Glutamatergic neuron (in vitro differentiated cells): ENCODE results near the gene CDC14B. TPM values are rescaled to one million over a fixed set of nuclear protein-coding genes. Genes with fewer than 3 reads are reported as not detected.
"Not testable (repeated sequence)": the region's sequence is repeated elsewhere in the genome, so short reads cannot be mapped to it uniquely, and the experiment has no call there.

Source experiments
- DNase-seq: peaks from one replicate; pipeline ENCODE4 v3.0.0; 2022
- H3K27ac Mint-ChIP-seq: one replicate; pipeline ENCODE4 v1.8.0; 2020; ENCODE audit warnings: mild to moderate bottlenecking, mixed read lengths, inconsistent platforms; ENCODE audit not compliant: unreplicated experiment
- H3K27me3 Mint-ChIP-seq: one replicate; pipeline ENCODE4 v1.8.0; 2020; ENCODE audit warnings: mild to moderate bottlenecking, moderate library complexity, mixed read lengths, inconsistent platforms; ENCODE audit not compliant: unreplicated experiment
- H3K36me3 Mint-ChIP-seq: one replicate; pipeline ENCODE4 v1.8.0; 2020; ENCODE audit warnings: mild to moderate bottlenecking, mixed read lengths, inconsistent platforms; ENCODE audit not compliant: unreplicated experiment
- H3K4me1 Mint-ChIP-seq: one replicate; pipeline ENCODE4 v1.8.0; 2020; ENCODE audit warnings: mild to moderate bottlenecking, low read depth, mixed read lengths, inconsistent platforms; ENCODE audit not compliant: unreplicated experiment
- H3K4me3 Mint-ChIP-seq: one replicate; pipeline ENCODE4 v1.8.0; 2020; ENCODE audit warnings: mild to moderate bottlenecking, mixed read lengths, inconsistent platforms; ENCODE audit not compliant: unreplicated experiment
- H3K9me3 Mint-ChIP-seq: one replicate; pipeline ENCODE4 v1.8.0; 2020; ENCODE audit warnings: mild to moderate bottlenecking, moderate library complexity, mixed read lengths, inconsistent platforms; ENCODE audit not compliant: unreplicated experiment
- total RNA-seq: library from RNA; stranded (reverse); fragmentation: NEBNext Ultra II Directional; extraction: Animal tissue kit (Norgen Biotek cat#: 25700); gene quantifications from one replicate; pipeline ENCODE4 v1.2.1, GENCODE V29; 2021; ENCODE audit not compliant: unreplicated experiment
- TF ChIP-seq, protein P1 (sequence below): fragments of 200-600 bp; sonication (generic); IDR thresholded peaks from one replicate; pipeline ENCODE4 v1.5.0; 2021; ENCODE audit not compliant: partially characterized antibody, unreplicated experiment

The CDC14B gene
- total RNA-seq, 1 donor from 2014 or later, result 9.2 TPM

DNA sequence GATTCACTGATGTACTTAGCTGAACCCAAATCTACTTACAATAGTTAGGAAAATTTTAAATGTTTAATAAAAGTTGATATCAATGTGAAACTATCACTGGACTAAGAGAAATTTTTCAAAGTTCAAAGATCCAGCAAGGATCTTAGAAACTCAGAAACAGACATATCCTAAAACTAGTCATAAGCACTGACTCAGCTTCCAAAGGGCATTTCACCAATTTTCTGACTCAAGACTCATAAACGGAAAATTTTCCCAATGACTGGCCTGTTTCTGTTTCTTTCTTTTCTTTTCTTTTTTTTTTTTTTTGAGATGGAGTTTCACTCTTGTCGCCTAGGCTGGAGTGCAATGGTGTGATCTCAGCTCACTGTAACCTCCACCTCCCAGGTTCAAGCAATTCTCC lies 66.6 kb downstream of the CDC14B start:
- TF ChIP-seq, protein P1, sequence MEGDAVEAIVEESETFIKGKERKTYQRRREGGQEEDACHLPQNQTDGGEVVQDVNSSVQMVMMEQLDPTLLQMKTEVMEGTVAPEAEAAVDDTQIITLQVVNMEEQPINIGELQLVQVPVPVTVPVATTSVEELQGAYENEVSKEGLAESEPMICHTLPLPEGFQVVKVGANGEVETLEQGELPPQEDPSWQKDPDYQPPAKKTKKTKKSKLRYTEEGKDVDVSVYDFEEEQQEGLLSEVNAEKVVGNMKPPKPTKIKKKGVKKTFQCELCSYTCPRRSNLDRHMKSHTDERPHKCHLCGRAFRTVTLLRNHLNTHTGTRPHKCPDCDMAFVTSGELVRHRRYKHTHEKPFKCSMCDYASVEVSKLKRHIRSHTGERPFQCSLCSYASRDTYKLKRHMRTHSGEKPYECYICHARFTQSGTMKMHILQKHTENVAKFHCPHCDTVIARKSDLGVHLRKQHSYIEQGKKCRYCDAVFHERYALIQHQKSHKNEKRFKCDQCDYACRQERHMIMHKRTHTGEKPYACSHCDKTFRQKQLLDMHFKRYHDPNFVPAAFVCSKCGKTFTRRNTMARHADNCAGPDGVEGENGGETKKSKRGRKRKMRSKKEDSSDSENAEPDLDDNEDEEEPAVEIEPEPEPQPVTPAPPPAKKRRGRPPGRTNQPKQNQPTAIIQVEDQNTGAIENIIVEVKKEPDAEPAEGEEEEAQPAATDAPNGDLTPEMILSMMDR, result no peak
- H3K27ac Mint-ChIP-seq, result no peak overlapping the region
- H3K4me1 Mint-ChIP-seq, result peaks cover 8% of the 10 kb centered on the region
- H3K9me3 Mint-ChIP-seq, result no peaks in the 10 kb centered on the region
- H3K4me3 Mint-ChIP-seq, result no peak overlapping the region
- H3K36me3 Mint-ChIP-seq, result no peaks in the 10 kb centered on the region
- DNase-seq, result no peak
- H3K27me3 Mint-ChIP-seq, result no peaks in the 10 kb centered on the region

DNA sequence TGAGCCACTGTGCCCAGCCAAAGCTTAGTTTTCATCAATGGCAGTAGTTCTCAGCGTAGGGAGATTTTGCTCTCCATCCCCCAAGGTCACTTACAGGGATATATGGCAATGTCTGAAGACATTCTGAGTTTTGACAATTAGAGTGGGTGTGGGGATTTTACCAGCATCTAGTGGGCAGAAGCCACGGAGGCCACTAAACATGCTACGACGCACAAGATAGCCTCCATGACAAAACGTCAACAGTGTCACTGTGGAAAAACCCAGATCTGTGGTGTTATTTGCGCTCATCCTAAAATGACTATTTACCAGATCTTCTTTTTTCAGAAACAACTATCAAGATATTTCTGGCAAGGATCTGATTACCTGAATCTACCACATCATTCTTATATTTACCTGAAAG lies 68.2 kb downstream of the CDC14B start:
- DNase-seq, result no peak
- Mint-ChIP-seq H3K4me3 (no peak overlapping the region), H3K9me3 (no peaks in the 10 kb centered on the region), H3K27ac (no peak overlapping the region), H3K36me3 (no peaks in the 10 kb centered on the region), H3K4me1 (peaks cover 5% of the 10 kb centered on the region), H3K27me3 (no peaks in the 10 kb centered on the region)
- TF ChIP-seq, protein P1, result no peak

DNA sequence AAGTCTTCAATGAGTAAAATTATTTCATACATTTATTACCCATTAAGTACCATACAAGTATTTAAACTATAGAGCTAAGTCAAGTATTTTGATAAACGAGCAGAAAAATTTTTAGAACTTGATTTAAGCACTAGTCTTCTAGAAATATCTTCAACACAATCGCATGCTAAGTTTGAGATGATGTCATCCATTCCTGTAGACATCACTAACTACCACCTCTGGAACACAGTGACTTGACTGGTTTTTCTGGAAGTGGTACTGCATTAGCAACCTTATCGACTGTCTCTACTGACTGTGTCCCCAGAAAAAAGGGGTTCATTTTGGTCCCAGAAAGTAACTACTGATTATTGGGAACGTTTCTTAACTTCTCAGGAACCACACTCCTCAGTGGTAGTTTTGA lies 69.0 kb downstream of the CDC14B start:
- H3K27ac Mint-ChIP-seq, result no peak overlapping the region
- H3K9me3 Mint-ChIP-seq, result no peaks in the 10 kb centered on the region
- TF ChIP-seq, protein P1, result no peak
- no peak overlapping the region for H3K4me3 Mint-ChIP-seq
- peaks cover 2% of the 10 kb centered on the region for H3K4me1 Mint-ChIP-seq
- H3K36me3 Mint-ChIP-seq, result no peaks in the 10 kb centered on the region
- no peaks in the 10 kb centered on the region for H3K27me3 Mint-ChIP-seq
- no peak for DNase-seq

DNA sequence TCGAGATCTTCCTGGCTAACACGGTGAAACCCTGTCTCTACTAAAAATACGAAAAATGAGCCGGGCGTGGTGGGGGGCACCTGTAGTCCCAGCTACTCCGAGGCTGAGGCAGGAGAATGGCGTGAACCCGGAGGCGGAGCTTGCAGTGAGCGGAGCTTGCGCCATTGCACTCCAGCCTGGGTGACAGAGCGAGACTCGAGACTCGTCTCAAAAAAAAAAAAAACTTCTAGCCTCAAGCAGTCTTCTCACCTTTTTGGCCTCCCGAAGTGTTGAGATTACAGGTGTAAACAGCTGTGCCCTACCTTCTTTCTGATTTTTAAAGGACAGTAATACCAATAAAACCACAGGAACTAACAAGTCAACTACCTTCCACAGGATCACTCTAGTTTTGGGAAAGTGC lies 76.5 kb downstream of the CDC14B start:
- H3K4me1 Mint-ChIP-seq, H3K36me3 Mint-ChIP-seq, H3K27ac Mint-ChIP-seq, H3K9me3 Mint-ChIP-seq, DNase-seq, H3K27me3 Mint-ChIP-seq, H3K4me3 Mint-ChIP-seq: not testable (repeated sequence)

DNA sequence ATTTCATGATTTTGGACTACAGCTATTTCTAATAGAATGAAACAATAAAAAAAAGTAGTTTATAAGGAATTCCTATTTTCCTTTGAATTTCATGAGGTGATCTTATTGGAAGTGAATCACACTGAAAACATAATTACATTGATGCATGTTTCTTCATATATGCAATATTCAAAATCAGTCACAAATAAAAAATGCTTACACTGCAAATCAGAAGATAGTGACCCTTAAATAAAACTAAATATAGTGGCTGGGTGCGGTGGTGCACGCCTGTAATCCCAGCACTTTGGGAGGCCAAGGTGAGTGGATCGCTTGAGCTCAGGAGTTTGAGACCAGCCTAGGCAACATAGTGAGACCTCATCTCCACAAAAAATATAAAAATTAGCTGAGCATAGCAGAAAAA lies 79.5 kb downstream of the CDC14B start:
- Mint-ChIP-seq H3K27ac (no peak overlapping the region), H3K4me1 (peaks cover 4% of the 10 kb centered on the region), H3K4me3 (no peak overlapping the region), H3K36me3 (no peaks in the 10 kb centered on the region), H3K27me3 (no peaks in the 10 kb centered on the region), H3K9me3 (peaks cover 2% of the 10 kb centered on the region)
- TF ChIP-seq, protein P1, result no peak
- DNase-seq, result no peak

DNA sequence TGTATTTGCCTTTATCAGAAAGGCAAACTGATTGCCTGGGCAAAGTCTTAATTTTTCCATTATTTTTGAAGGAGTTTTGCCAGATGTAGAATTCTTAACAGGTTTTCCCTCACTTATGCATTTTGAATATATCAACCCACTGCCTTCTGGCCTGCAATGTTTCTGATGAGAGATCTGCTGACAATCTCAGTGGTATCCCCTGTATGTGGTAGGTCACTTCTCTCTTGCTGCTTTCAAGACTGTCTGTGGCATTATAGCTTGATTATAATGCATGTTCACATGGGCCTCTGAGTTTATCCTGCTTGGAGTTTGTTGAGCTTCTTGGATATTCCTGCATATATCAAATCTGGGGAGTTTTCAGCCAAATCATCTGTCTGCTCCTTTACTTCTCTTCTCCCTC lies 87.5 kb downstream of the CDC14B start:
- Mint-ChIP-seq H3K4me1 (no peaks in the 10 kb centered on the region), H3K9me3 (no peaks in the 10 kb centered on the region), H3K4me3 (no peak overlapping the region), H3K36me3 (peaks cover 7% of the 10 kb centered on the region), H3K27ac (no peak overlapping the region), H3K27me3 (no peaks in the 10 kb centered on the region)
- TF ChIP-seq, protein P1, result no peak
- DNase-seq, result no peak
